Large intestine (tissue), 3 donors: ENCODE data around the gene ELF2. TPM values are rescaled to one million over a fixed set of nuclear protein-coding genes. Genes with fewer than 3 reads are reported as not detected.
"Not testable (repeated sequence)": the region's sequence is repeated elsewhere in the genome, so short reads cannot be mapped to it uniquely, and the experiment has no call there.

ENCODE experiments used
- DNase-seq, 2 donors: peaks; one replicate each; pipeline versions ENCODE4 v3.0.0 to v3.0.0-alpha.2; 2013
- H3K27ac ChIP-seq: one replicate; pipeline ENCODE4 v1.5.1; 2013; ENCODE audit warnings: low read length
- H3K27me3 ChIP-seq: 2 replicates; pipeline ENCODE4 v1.6.1; 2013; ENCODE audit warnings: low read length; ENCODE audit not compliant: control insufficient read depth, insufficient read depth
- H3K36me3 ChIP-seq: 2 replicates; pipeline ENCODE4 v1.6.1; 2013; ENCODE audit warnings: low read length; ENCODE audit not compliant: control insufficient read depth, insufficient read depth
- H3K4me1 ChIP-seq: one replicate; pipeline ENCODE4 v1.6.1; 2013; ENCODE audit warnings: low read length; ENCODE audit not compliant: control insufficient read depth, insufficient read depth
- H3K4me3 ChIP-seq: one replicate; pipeline ENCODE4 v1.5.1; 2013; ENCODE audit warnings: low read length
- H3K9me3 ChIP-seq: one replicate; pipeline ENCODE4 v1.6.1; 2013; ENCODE audit warnings: mild to moderate bottlenecking, low read depth, low read length, moderate library complexity; ENCODE audit not compliant: control insufficient read depth
- WGBS: methylation state at CpG from one replicate; pipeline ENCODE4 v1.1.5; 2013; ENCODE audit warnings: low lambda C conversion rate; ENCODE audit not compliant: insufficient coverage; 5-methylcytosine and 5-hydroxymethylcytosine counted together
- polyA plus RNA-seq: library from polyadenylated mRNA; unstranded; fragments of 120-200 nt; gene quantifications from one replicate; pipeline ENCODE4 v1.2.1, GENCODE V29; 2013

ELF2 gene
- polyA plus RNA-seq, 1 donor, result 42.4 TPM

GRCh38 chr4:139209470-139210063, 32.5 kb upstream of the ELF2 start:
- 100% methylated on average over 2 of the region's 3 CpGs for WGBS

DNA sequence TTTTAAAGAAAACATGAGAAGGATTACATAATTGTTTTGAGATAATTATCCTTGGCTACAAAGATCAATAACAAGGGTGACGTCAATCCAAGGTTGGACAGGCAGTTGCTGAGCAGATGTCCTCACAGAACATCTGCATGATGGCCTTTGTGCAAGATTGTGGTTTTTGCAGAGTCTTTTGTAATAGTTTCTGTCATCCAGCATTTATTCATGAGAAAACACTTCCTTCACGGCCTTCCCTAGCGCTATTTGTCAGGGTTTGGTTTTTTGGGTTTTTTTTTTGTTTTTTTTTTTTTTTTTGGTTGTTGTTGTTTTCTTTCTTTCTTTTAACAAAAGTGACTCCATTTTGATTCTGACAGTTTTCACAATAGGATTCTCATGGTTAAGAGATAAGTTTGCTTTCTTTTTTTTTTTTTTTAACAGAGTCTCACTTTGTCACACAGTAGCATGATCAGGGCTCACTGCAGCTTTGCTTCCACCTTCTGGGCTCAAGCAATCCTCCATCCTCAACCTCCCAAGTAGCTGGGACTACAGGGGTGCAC, 31.5 kb upstream of the ELF2 start:
- no peaks in the 10 kb centered on the region for H3K4me1 ChIP-seq
- no peaks in the 10 kb centered on the region for H3K36me3 ChIP-seq
- DNase-seq, result no peak
- H3K4me3 ChIP-seq, result no peak overlapping the region
- 52% methylated on average over 2 of the region's 3 CpGs for WGBS
- H3K9me3 ChIP-seq, result no peaks in the 10 kb centered on the region
- H3K27me3 ChIP-seq, result no peaks in the 10 kb centered on the region
- H3K27ac ChIP-seq, result no peak overlapping the region

More at GRCh38 chr4:139209470-139210063, 32.5 kb upstream of the ELF2 start:
- Histone ChIP-seq H3K36me3 (no peaks in the 10 kb centered on the region), H3K4me3 (no peak overlapping the region), H3K27me3 (no peaks in the 10 kb centered on the region), H3K27ac (no peak overlapping the region), H3K4me1 (no peaks in the 10 kb centered on the region), H3K9me3 (no peaks in the 10 kb centered on the region)
- DNase-seq, result no peak

DNA sequence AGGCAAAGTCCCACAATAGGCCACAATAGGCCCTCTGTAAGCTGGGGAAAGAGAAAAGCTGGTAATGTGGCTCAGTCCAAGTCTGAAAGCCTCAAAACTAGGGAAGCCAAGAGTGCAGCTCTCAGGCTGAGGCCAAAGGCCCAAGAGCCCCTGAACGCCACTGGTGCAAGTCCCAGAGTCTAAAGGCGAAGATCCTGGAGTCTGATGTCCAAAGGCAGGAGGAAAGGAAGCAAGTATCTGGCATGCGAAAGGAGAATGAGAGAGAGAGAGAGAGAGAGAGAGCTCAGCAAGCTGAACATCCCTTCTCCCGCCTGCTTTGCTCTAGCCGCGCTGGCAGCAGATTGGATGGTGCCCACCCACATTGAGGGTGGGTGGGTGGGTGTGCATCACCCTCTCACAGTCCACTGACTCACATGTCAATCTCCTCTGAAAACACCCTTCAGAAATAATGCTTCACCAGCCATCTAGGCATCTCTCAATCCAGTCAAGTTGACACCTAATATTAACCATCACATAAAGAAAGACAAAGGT, 30.9 kb upstream of the ELF2 start:
- Histone ChIP-seq H3K36me3 (no peaks in the 10 kb centered on the region), H3K4me3 (no peak overlapping the region), H3K27ac (no peak overlapping the region), H3K4me1 (no peaks in the 10 kb centered on the region), H3K9me3 (no peaks in the 10 kb centered on the region), H3K27me3 (no peaks in the 10 kb centered on the region)
- DNase-seq, result no peak
- WGBS, result no CpG with 5 or more reads among the region's 6 CpGs

GRCh38 chr4:139207247-139207646, 30.2 kb upstream of the ELF2 start:
- H3K27me3 ChIP-seq, result no peaks in the 10 kb centered on the region
- 80% methylated on average over 1 of the region's 3 CpGs for WGBS
- H3K27ac ChIP-seq, result no peak overlapping the region
- no peak for DNase-seq
- no peaks in the 10 kb centered on the region for H3K9me3 ChIP-seq
- no peaks in the 10 kb centered on the region for H3K36me3 ChIP-seq
- H3K4me1 ChIP-seq, result no peaks in the 10 kb centered on the region
- H3K4me3 ChIP-seq, result no peak overlapping the region

DNA sequence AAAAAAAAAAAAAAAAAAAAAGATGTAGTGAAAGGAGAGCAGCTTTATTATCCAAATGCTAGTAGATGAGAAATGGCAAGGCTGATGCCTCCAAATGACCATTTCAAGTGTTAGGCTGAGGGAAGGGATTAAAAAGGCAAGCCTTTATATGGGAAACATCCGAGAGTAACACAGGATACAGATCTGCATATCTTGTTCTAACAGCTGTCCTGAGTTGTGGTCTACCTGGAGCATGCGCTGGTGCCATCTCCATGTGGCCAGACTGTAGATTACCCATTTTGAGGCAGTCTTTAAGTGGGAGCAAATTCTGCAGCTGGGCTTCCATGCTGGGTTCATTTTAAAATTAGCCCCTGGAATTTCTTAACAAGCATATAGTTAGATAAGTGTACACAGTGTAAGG, 26.0 kb upstream of the ELF2 start:
- no peak for DNase-seq
- H3K27me3 ChIP-seq, result no peaks in the 10 kb centered on the region
- H3K36me3 ChIP-seq, result no peaks in the 10 kb centered on the region
- H3K4me1 ChIP-seq, result no peaks in the 10 kb centered on the region
- no peak overlapping the region for H3K4me3 ChIP-seq
- no peak overlapping the region for H3K27ac ChIP-seq
- WGBS, result no CpG with 5 or more reads among the region's 2 CpGs
- no peaks in the 10 kb centered on the region for H3K9me3 ChIP-seq

DNA sequence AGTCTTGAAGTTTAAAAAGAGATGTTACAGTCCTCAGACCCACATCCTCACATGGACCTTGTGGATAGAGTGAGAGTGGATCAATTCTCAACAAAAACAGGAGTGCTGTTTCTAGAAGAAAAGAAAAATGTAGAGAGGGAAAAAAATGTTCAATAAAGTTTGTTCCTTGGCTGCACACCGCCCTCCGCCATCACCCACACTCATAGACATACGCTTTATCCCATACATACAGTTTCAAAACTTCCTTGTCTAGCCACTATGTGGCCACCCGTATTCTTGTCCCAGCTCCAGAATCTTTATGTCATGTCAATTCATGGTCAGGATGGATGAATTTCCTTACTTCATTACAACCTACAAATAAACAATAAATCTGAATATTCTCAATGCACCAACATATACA, 23.5 kb upstream of the ELF2 start:
- H3K4me3 ChIP-seq, result no peak overlapping the region
- H3K9me3 ChIP-seq, result no peaks in the 10 kb centered on the region
- no peaks in the 10 kb centered on the region for H3K4me1 ChIP-seq
- no peak for DNase-seq
- no peaks in the 10 kb centered on the region for H3K27me3 ChIP-seq
- no peaks in the 10 kb centered on the region for H3K36me3 ChIP-seq
- no CpG with 5 or more reads among the region's 4 CpGs for WGBS
- no peak overlapping the region for H3K27ac ChIP-seq

GRCh38 chr4:139200102-139200501, 23.1 kb upstream of the ELF2 start:
- Histone ChIP-seq H3K9me3 (no peaks in the 10 kb centered on the region), H3K27ac (no peak overlapping the region), H3K4me3 (no peak overlapping the region), H3K4me1 (no peaks in the 10 kb centered on the region), H3K36me3 (no peaks in the 10 kb centered on the region), H3K27me3 (no peaks in the 10 kb centered on the region)
- no CpG with 5 or more reads among the region's 4 CpGs for WGBS
- DNase-seq, result no peak

GRCh38 chr4:139197214-139197613, 20.2 kb upstream of the ELF2 start:
- not testable (repeated sequence) for H3K4me1 ChIP-seq, H3K36me3 ChIP-seq, H3K4me3 ChIP-seq, H3K9me3 ChIP-seq, DNase-seq, H3K27ac ChIP-seq, H3K27me3 ChIP-seq
- WGBS, result 80% methylated on average over 2 of the region's 4 CpGs

DNA sequence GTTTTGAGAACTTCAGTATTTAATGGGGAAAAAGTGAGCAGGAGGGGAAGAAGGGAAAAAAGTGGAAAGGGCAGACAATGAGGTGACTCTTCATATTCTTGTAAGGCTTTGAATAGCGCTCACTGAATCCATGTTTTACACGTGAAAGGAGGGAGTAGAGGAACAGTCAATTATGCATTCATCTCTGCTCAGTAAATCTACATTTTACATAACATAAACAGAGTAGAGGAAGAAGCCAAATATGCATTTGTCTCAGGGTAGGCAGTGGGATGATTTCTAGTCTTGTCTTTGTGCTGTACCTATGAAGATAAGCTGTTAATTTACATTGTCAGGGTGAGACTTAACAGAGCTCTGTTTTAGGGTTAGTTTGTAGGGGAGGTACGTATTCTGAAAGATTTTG, 19.4 kb upstream of the ELF2 start:
- Histone ChIP-seq H3K4me3 (no peak overlapping the region), H3K36me3 (no peaks in the 10 kb centered on the region), H3K4me1 (no peaks in the 10 kb centered on the region), H3K27me3 (no peaks in the 10 kb centered on the region), H3K27ac (no peak overlapping the region), H3K9me3 (no peaks in the 10 kb centered on the region)
- no peak for DNase-seq
- no CpG with 5 or more reads among the region's 3 CpGs for WGBS

DNA sequence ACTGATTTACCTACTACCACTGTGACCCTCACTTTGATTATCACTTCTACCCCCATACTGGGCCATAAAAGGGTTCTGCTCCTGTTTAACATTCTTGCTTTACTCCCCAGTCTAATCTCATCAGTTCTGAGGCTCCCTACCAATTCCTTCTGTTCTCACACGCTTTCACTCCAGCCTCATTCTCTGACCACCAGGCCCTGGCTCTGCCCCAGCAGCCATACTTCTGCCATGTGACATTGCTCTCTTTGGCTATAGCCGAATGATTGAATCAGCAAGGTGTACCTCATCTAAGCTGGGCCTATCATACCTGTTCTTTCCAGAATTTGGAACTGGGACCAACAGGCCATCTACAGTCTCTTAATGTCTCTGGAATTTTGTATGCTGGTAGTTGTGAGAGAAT, 14.4 kb upstream of the ELF2 start:
- Histone ChIP-seq H3K27ac (no peak overlapping the region), H3K27me3 (no peaks in the 10 kb centered on the region), H3K4me3 (no peak overlapping the region), H3K4me1 (no peaks in the 10 kb centered on the region), H3K9me3 (no peaks in the 10 kb centered on the region), H3K36me3 (no peaks in the 10 kb centered on the region)
- no CpG with 5 or more reads among the region's 2 CpGs for WGBS
- DNase-seq, result no peak

- Histone ChIP-seq H3K36me3 (no peaks in the 10 kb centered on the region), H3K4me3 (no peak overlapping the region), H3K4me1 (no peaks in the 10 kb centered on the region), H3K9me3 (no peaks in the 10 kb centered on the region), H3K27me3 (no peaks in the 10 kb centered on the region), H3K27ac (no peak overlapping the region)
- DNase-seq, result no peak
- no CpG with 5 or more reads among the region's 7 CpGs for WGBS
Measured at GRCh38 chr4:139189972-139190371, 13.0 kb upstream of the ELF2 start.
